HEK293 (cell line): ENCODE measurements around the gene WNT7B.

Source experiments
- CTCF ChIA-PET: fragments of 350-600 bp; formaldehyde crosslinking; extraction: SDS; loops from one replicate; lab custom pipeline; 2021; ENCODE audit warnings: antibody characterized with exemption; lab: Yijun Ruan, JAX
- POLR2A ChIA-PET: fragments of 300-600 bp; formaldehyde crosslinking; extraction: SDS; loops from one replicate; lab custom pipeline; 2020; ENCODE audit warnings: antibody characterized with exemption, inconsistent platforms; lab: Yijun Ruan, JAX
- H3K27ac ChIP-seq: fragments of 200-500 bp; sonication (Bioruptor generic); 2 replicates; pipeline ENCODE4 v1.5.1; 2014; ENCODE audit warnings: low read depth, low read length, control low read depth, inconsistent platforms; ENCODE audit errors: extremely low read depth
- H3K36me3 ChIP-seq, 2 experiments: fragments of 200-500 bp in 1 of 2; sonication (Bioruptor generic) in 1 of 2; 1 replicate in 1 of 2; 2 replicates in 1 of 2; pipeline ENCODE4 v1.5.1; 2014 to 2017; ENCODE audit warnings: inconsistent platforms in 2 of 2, low read length in 2 of 2; ENCODE audit not compliant: control insufficient read depth in 2 of 2, insufficient read depth in 1 of 2
- H3K4me1 ChIP-seq: fragments of 200-500 bp; sonication (Bioruptor generic); 2 replicates; pipeline ENCODE4 v1.5.1; 2014; ENCODE audit warnings: mild to moderate bottlenecking, low read length, inconsistent platforms; ENCODE audit not compliant: control insufficient read depth, insufficient read depth
- H3K4me3 ChIP-seq: 2 replicates; pipeline ENCODE4 v1.5.1; 2011; ENCODE audit warnings: low read depth, mild to moderate bottlenecking, control low read depth, low read length, moderate library complexity
- H3K9me3 ChIP-seq: fragments of 200-500 bp; sonication (Bioruptor generic); 2 replicates; pipeline ENCODE4 v1.5.1; 2014; ENCODE audit warnings: low read depth, low read length, inconsistent platforms; ENCODE audit not compliant: control insufficient read depth, insufficient read depth
- BCL6B ChIP-seq: fragments of 450-650 bp; formaldehyde crosslinking; IDR thresholded peaks from 2 replicates; pipeline ENCODE4 v1.5.1; 2017; ENCODE audit warnings: missing biosample characterization, missing genetic modification characterization
- HIC1 ChIP-seq: fragments of 450-650 bp; formaldehyde crosslinking; IDR thresholded peaks from 2 replicates; pipeline ENCODE4 v1.5.1; 2016; ENCODE audit warnings: missing biosample characterization, missing genetic modification characterization
- KLF16 ChIP-seq: fragments of 450-650 bp; formaldehyde crosslinking; IDR thresholded peaks from 2 replicates; pipeline ENCODE4 v1.5.1; 2017; ENCODE audit warnings: missing biosample characterization, missing genetic modification characterization
- KLF17 ChIP-seq: fragments of 450-650 bp; formaldehyde crosslinking; IDR thresholded peaks from 2 replicates; pipeline ENCODE4 v1.5.1; 2016; ENCODE audit warnings: missing biosample characterization, missing genetic modification characterization
- KLF8 ChIP-seq: fragments of 450-650 bp; formaldehyde crosslinking; IDR thresholded peaks from 2 replicates; pipeline ENCODE4 v1.5.1; 2016; ENCODE audit warnings: missing biosample characterization, missing genetic modification characterization
- ZBTB6 ChIP-seq: fragments of 450-650 bp; formaldehyde crosslinking; IDR thresholded peaks from 2 replicates; pipeline ENCODE4 v1.5.1; 2017; ENCODE audit warnings: missing biosample characterization, missing genetic modification characterization
- ZFP3 ChIP-seq: fragments of 450-650 bp; formaldehyde crosslinking; IDR thresholded peaks from 2 replicates; pipeline ENCODE4 v1.5.1; 2016; ENCODE audit warnings: low read depth, missing biosample characterization, missing genetic modification characterization
- ZNF146 ChIP-seq: fragments of 450-650 bp; formaldehyde crosslinking; IDR thresholded peaks from 2 replicates; pipeline ENCODE4 v1.5.1; 2016; ENCODE audit warnings: missing biosample characterization, missing genetic modification characterization
- ZNF155 ChIP-seq: fragments of 450-650 bp; formaldehyde crosslinking; IDR thresholded peaks from 2 replicates; pipeline ENCODE4 v1.5.1; 2016; ENCODE audit warnings: missing biosample characterization, missing genetic modification characterization
- ZNF184 ChIP-seq: fragments of 450-650 bp; IDR thresholded peaks from 2 replicates; pipeline ENCODE4 v1.5.1; 2018; ENCODE audit warnings: missing biosample characterization, mild to moderate bottlenecking, missing genetic modification characterization
- ZNF214 ChIP-seq: fragments of 450-650 bp; formaldehyde crosslinking; IDR thresholded peaks from 2 replicates; pipeline ENCODE4 v1.5.1; 2017; ENCODE audit warnings: missing biosample characterization, mild to moderate bottlenecking, missing genetic modification characterization, borderline replicate concordance
- ZNF416 ChIP-seq: fragments of 450-650 bp; formaldehyde crosslinking; IDR thresholded peaks from 2 replicates; pipeline ENCODE4 v1.5.1; 2016; ENCODE audit warnings: missing biosample characterization, missing genetic modification characterization
- ZNF433 ChIP-seq: fragments of 450-650 bp; formaldehyde crosslinking; IDR thresholded peaks from 2 replicates; pipeline ENCODE4 v1.5.1; 2016; ENCODE audit warnings: missing biosample characterization, missing genetic modification characterization, low read depth
- ZNF510 ChIP-seq: fragments of 450-650 bp; formaldehyde crosslinking; IDR thresholded peaks from 2 replicates; pipeline ENCODE4 v1.5.1; 2018; ENCODE audit warnings: mild to moderate bottlenecking, missing genetic modification characterization, missing biosample characterization; ENCODE audit not compliant: insufficient replicate concordance
- ZNF639 ChIP-seq: fragments of 450-650 bp; formaldehyde crosslinking; IDR thresholded peaks from 2 replicates; pipeline ENCODE4 v1.5.1; 2016; ENCODE audit warnings: missing biosample characterization, missing genetic modification characterization
- ZNF76 ChIP-seq: fragments of 450-650 bp; formaldehyde crosslinking; IDR thresholded peaks from 2 replicates; pipeline ENCODE4; 2016; ENCODE audit warnings: low read depth, missing biosample characterization, missing genetic modification characterization, borderline replicate concordance

Gene WNT7B

GRCh38 chr22:45959719-45960476 is 17.1 kb downstream of the WNT7B start (continued):
- no peak for TF ChIP-seq KLF17

- CTCF ChIA-PET = no interaction called here
Observed at GRCh38 chr22:45958971-45959370, 18.0 kb downstream of the WNT7B start.

More at GRCh38 chr22:45958971-45959370, 18.0 kb downstream of the WNT7B start:
- H3K4me3 ChIP-seq = no peak overlapping the region
- POLR2A ChIA-PET = no interaction called here
- H3K36me3 ChIP-seq = no peaks in the 10 kb centered on the region
- H3K4me1 ChIP-seq = no peaks in the 10 kb centered on the region
- H3K9me3 ChIP-seq = no peaks in the 10 kb centered on the region
- TF ChIP-seq ZNF76 (tag by site-specific recombination) (no peak), ZFP3 (tag by site-specific recombination) (no peak), BCL6B (tag by site-specific recombination) (no peak), KLF16 (tag by site-specific recombination) (no peak), ZNF146 (tag by site-specific recombination) (no peak), ZBTB6 (tag by site-specific recombination) (no peak), HIC1 (tag by site-specific recombination) (no peak), ZNF510 (tag by site-specific recombination) (no peak), ZNF433 (no peak), ZNF155 (tag by site-specific recombination) (no peak), KLF8 (no peak), ZNF639 (tag by site-specific recombination) (no peak), ZNF416 (tag by site-specific recombination) (no peak), ZNF214 (no peak), ZNF184 (tag by site-specific recombination) (no peak)
- no peak overlapping the region for H3K27ac ChIP-seq
